Smooth muscle cell (in vitro differentiated cells): ENCODE results near the gene GPRASP1. TPM values are rescaled to one million over a fixed set of nuclear protein-coding genes. Genes with fewer than 3 reads are reported as not detected.
"Not testable (repeated sequence)": the region's sequence is repeated elsewhere in the genome, so short reads cannot be mapped to it uniquely, and the experiment has no call there.

Source experiments
- DNase-seq: peaks from one replicate; lab custom pipeline; 2025; ENCODE audit not compliant: unreplicated experiment; lab: John Stamatoyannopoulos, UW
- H2AFZ ChIP-seq: fragments of 200-600 bp; sonication (generic); 2 replicates; pipeline ENCODE4 v1.6.0; 2016; ENCODE audit warnings: antibody characterized with exemption, low read depth, mild to moderate bottlenecking
- H3F3A ChIP-seq: fragments of 200-600 bp; sonication (generic); 2 replicates; pipeline ENCODE4 v1.6.0; 2017; ENCODE audit warnings: antibody characterized with exemption, low read depth
- H3K27ac ChIP-seq: fragments of 200-600 bp; sonication (generic); 2 replicates; pipeline ENCODE4 v1.5.1; 2016; ENCODE audit warnings: low read depth, mild to moderate bottlenecking
- H3K27me3 ChIP-seq: fragments of 200-600 bp; sonication (generic); 2 replicates; pipeline ENCODE4 v1.6.1; 2016; ENCODE audit warnings: low read depth, mild to moderate bottlenecking
- H3K36me3 ChIP-seq: fragments of 200-600 bp; sonication (generic); 2 replicates; pipeline ENCODE4 v1.5.1; 2016; ENCODE audit warnings: low read depth
- H3K4me1 ChIP-seq: fragments of 200-600 bp; sonication (generic); 2 replicates; pipeline ENCODE4 v1.5.1; 2016; ENCODE audit warnings: low read depth
- H3K4me2 ChIP-seq: fragments of 200-600 bp; sonication (generic); 2 replicates; pipeline ENCODE4 v1.6.0; 2016; ENCODE audit warnings: mild to moderate bottlenecking
- H3K4me3 ChIP-seq: fragments of 200-600 bp; sonication (generic); 2 replicates; pipeline ENCODE4 v1.5.1; 2016; ENCODE audit warnings: mild to moderate bottlenecking
- H3K79me2 ChIP-seq: fragments of 200-600 bp; sonication (generic); 2 replicates; pipeline ENCODE4 v1.6.0; 2016; ENCODE audit warnings: low read depth, mild to moderate bottlenecking
- H3K9ac ChIP-seq: fragments of 200-600 bp; sonication (generic); 2 replicates; pipeline ENCODE4 v1.6.0; 2016; ENCODE audit warnings: low read depth
- H3K9me3 ChIP-seq: fragments of 200-600 bp; sonication (generic); replicated peaks from 2 replicates; pipeline ENCODE4 v1.5.1; 2016; ENCODE audit warnings: low read depth
- H4K20me1 ChIP-seq: fragments of 200-600 bp; sonication (generic); 2 replicates; pipeline ENCODE4 v1.6.0; 2016; ENCODE audit warnings: low read depth
- CTCF ChIP-seq: fragments of 200-600 bp; sonication (generic); IDR thresholded peaks from 2 replicates; pipeline ENCODE4 v1.5.1; 2017; ENCODE audit warnings: borderline replicate concordance, mild to moderate bottlenecking, antibody characterized with exemption; ENCODE audit not compliant: insufficient read depth, poor library complexity, severe bottlenecking
- WGBS: methylation state at CpG from one replicate; pipeline ENCODE4 v1.1.7; 2016; ENCODE audit warnings: low lambda C conversion rate; 5-methylcytosine and 5-hydroxymethylcytosine counted together
- polyA plus RNA-seq: library from polyadenylated mRNA; unstranded; fragments of >200 nt; fragmentation: Nextera tagmentation; extraction: Ambion mirVana; gene quantifications from 2 replicates; pipeline ENCODE4 v1.2.1, GENCODE V29; 2016
- total RNA-seq: library from RNA; depleted of rRNA; stranded (reverse); fragments of >200 nt; gene quantifications from 2 replicates; pipeline ENCODE4 v1.2.3, GENCODE V29; 2014

The GPRASP1 gene
- total and polyA plus RNA-seq, 2 experiments from 2014 or later = 1.8 to 2.5 TPM

DNA sequence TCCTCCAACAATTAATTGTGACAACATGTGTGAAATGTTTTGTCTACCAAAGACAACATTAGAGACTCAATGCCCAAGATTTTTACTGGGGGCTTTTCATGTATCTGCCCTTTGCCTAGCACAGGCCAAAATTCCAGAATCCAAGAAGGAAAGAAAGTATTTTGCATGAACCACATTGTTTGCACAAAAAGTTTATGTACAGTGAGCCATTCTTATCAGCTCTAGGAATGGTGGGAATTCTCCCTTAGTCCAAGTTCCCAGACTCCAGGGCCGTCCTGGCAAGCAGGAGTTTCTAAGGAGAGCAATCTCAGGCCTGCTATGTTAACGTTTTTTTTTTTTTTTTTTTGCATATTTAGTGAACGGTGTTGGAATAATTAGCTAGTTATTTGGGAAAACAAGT is 21.6 kb downstream of the GPRASP1 start:
- DNase-seq = no peak
- H3K4me2 ChIP-seq = no peak overlapping the region

DNA sequence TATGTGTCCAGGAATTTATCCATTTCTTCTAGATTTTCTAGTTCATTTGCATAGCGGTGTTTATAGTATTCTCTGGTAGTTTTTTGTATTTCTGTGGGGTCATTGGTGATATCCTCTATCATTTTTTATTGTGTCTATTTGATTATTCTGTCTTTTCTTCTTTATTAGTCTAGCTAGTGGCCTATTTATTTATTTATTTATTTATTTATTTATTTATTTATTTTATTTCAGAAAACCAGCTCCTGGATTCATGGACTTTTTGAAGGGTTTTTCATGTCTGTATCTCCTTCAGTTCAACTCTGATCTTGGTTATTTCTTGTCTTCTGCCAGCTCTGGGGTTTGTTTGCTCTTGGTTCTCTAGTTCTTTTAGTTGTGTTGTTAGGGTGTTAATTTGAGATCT is 26.2 kb downstream of the GPRASP1 start:
- not testable (repeated sequence) for H3K79me2 ChIP-seq, H3F3A ChIP-seq, H3K27me3 ChIP-seq, H3K4me3 ChIP-seq, H3K9me3 ChIP-seq, H3K4me2 ChIP-seq, H3K4me1 ChIP-seq, H2AFZ ChIP-seq, DNase-seq, H3K36me3 ChIP-seq, H3K27ac ChIP-seq, H4K20me1 ChIP-seq, H3K9ac ChIP-seq
- WGBS = 48% methylated on average over 1 of the region's 1 CpG

More for the DNA sequence above, 21.6 kb downstream of the GPRASP1 start:
- Histone ChIP-seq H3K79me2 (no peaks in the 10 kb centered on the region), H3K9ac (no peak overlapping the region), H3K27ac (peak overlapping the region; percentile 11), H4K20me1 (no peaks in the 10 kb centered on the region), H3K36me3 (no peaks in the 10 kb centered on the region), H3K4me3 (no peak overlapping the region), H3K27me3 (no peaks in the 10 kb centered on the region), H3K4me1 (no peaks in the 10 kb centered on the region), H2AFZ (no peak overlapping the region), H3F3A (no peaks in the 10 kb centered on the region), H3K9me3 (no peaks in the 10 kb centered on the region)
- WGBS = 31% methylated on average over 3 of the region's 3 CpGs
- TF ChIP-seq CTCF = no peak

DNA sequence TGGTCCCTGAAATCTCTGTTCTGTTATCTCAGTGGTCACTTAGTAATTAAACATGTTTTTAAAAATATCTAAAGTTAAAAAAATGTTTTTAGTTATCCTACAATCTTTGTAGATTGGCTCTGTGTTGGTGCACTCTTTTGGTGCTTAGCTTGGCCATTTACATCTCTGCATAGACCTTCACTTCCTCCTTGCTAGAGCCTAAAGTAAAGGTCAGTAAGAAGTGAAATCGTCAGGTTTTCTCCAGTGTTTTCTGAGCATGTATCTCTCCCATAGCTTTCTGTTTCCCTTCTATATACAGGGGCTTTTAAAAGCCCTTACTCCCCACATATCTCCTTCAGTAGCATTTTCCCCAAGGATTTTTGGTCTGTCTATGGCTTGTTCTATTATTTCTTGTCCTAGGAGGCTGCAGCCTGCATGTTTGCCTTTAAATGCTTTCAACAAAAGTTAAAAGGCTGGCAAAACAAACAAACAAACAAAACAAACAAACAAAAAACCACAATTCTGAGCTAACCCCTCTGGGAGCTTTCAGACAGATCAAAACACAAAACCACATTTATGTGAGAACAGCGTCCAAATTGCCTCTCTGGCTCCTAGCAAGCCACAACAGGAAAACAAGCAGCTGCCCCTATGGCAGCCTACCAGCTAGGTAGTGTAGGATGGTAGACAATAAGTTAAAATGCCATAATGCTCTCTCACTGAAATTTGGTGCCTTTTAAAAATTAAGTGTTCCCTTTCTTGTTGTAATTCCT is 33.7 kb downstream of the GPRASP1 start:
- H3K9ac ChIP-seq = no peak overlapping the region
- WGBS = 58% methylated on average over 2 of the region's 2 CpGs
- H3K27ac ChIP-seq = no peak overlapping the region
- no peaks in the 10 kb centered on the region for H3K4me1 ChIP-seq
- no peak overlapping the region for H3K4me2 ChIP-seq
- no peak overlapping the region for H3K4me3 ChIP-seq
- no peak overlapping the region for H2AFZ ChIP-seq
- DNase-seq = no peak
- no peaks in the 10 kb centered on the region for H3K79me2 ChIP-seq
- no peaks in the 10 kb centered on the region for H3K9me3 ChIP-seq
- no peaks in the 10 kb centered on the region for H3F3A ChIP-seq
- H3K27me3 ChIP-seq = no peaks in the 10 kb centered on the region
- H3K36me3 ChIP-seq = no peaks in the 10 kb centered on the region
- no peak for TF ChIP-seq CTCF
- no peaks in the 10 kb centered on the region for H4K20me1 ChIP-seq

DNA sequence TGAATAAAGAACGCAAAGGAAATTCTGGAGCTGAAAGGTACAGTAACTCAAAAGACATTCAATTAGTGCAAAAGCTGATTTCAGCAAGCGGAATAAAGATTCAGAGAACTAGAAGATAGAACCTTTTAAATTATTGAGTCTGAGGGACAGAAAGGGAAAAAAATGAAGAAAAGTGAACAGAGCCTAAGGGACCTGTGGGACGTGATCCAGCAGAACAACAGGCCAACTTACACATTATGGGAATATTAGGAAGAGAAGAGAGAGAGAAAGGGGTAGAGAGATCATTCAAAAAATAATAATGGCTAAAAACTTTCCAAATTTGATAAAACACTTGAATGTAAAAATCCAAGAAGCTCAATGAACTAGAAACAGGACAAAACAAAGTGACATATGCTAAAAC is 43.5 kb downstream of the GPRASP1 start:
- Histone ChIP-seq H3K9ac (no peak overlapping the region), H3K27me3 (no peaks in the 10 kb centered on the region), H2AFZ (no peak overlapping the region), H3K4me2 (no peak overlapping the region), H3K4me1 (no peaks in the 10 kb centered on the region), H3K9me3 (no peaks in the 10 kb centered on the region), H4K20me1 (no peaks in the 10 kb centered on the region), H3F3A (no peaks in the 10 kb centered on the region), H3K79me2 (no peaks in the 10 kb centered on the region), H3K27ac (no peak overlapping the region), H3K4me3 (no peak overlapping the region), H3K36me3 (no peaks in the 10 kb centered on the region)
- TF ChIP-seq CTCF = no peak
- DNase-seq = no peak
- WGBS = 86% methylated on average over 3 of the region's 3 CpGs
